Measurements from ENCODE around the gene RNF214.

RNF214 gene

DNA sequence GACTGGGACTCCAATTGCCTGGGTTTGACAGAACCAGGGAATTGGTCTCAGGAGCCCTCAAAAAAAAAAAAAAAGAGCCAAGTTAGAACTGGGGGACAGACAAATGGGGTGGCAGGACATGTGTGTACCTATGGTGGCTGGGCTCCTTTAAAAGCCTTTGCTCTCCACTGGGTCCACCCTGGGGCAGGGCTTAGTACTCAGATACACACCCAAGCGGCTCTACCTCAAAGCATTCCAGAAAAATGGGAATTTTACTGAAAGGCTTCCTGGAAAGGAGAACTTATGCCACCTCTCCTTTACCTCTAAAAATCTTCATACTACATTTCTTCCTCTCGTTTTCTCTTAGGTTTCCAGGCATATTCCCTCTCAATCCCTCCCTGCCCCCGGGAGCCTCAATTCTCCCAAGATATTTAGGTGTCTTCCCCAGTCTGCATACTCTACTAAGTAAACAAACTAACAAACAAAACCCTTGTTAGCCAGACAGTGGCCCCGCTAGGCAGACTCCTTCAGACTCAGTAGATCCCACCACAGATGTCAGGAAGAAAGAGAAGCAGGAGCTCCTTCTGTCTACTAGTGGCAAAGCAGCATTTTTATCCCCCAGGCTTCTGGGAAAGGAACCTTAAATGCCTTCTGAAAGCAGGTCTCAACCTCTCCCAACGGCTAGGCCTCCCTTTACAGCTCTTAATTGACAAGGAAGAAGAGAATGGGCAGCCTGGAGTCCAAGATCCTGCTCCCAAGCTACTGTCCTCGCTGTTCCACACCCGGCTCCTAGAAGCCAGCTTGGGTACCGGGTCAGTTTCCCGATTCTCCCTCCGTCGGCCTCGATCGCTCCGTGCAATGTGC, 1.3 kb upstream of the RNF214 start:
- H3K27ac ChIP-seq: peak overlapping the region; percentile 51
- no peaks in the 10 kb centered on the region for H3K27me3 ChIP-seq (replicated peaks)
- H3K4me3 ChIP-seq (ENCODE audit: low read depth, low read length): peak overlapping the region; percentile 94
- in situ Hi-C loops (cut with HindIII; ENCODE audit: low pct_ligation_motif_present, low sequenced_read_pairs): no loop called here
- H3K36me3 ChIP-seq (replicated peaks): peaks cover 28% of the 10 kb centered on the region
- TF ChIP-seq, protein P1, sequence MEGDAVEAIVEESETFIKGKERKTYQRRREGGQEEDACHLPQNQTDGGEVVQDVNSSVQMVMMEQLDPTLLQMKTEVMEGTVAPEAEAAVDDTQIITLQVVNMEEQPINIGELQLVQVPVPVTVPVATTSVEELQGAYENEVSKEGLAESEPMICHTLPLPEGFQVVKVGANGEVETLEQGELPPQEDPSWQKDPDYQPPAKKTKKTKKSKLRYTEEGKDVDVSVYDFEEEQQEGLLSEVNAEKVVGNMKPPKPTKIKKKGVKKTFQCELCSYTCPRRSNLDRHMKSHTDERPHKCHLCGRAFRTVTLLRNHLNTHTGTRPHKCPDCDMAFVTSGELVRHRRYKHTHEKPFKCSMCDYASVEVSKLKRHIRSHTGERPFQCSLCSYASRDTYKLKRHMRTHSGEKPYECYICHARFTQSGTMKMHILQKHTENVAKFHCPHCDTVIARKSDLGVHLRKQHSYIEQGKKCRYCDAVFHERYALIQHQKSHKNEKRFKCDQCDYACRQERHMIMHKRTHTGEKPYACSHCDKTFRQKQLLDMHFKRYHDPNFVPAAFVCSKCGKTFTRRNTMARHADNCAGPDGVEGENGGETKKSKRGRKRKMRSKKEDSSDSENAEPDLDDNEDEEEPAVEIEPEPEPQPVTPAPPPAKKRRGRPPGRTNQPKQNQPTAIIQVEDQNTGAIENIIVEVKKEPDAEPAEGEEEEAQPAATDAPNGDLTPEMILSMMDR (IDR thresholded peaks at IDR 0.05; ENCODE audit: low read depth, low read length, missing control alignments): no peak
- DNase-seq: no peak

DNA sequence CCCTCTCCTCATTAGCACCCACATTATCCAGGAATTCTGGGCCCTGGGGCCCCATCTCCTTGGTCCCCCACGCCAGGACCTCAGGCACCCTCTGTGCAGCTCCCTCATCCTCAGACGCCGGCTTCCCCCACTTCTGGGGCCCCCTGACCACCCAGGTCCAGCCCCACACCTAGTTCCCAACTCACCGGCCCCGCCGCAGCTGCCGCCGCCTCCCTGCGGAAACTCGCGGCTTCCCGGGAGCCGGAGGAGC, 704 bp upstream of the RNF214 start, which contains the start of gene PCSK7:
Gene PCSK7 (minus strand): TSS at position 232 of the 250 bp plus-strand sequence. CDS start 2,229 bp downstream, outside the sequence.
- DNase-seq: no peak
- Histone ChIP-seq H3K36me3 (replicated peaks) (peaks cover 25% of the 10 kb centered on the region), H3K27me3 (replicated peaks) (no peaks in the 10 kb centered on the region), H3K4me3 (ENCODE audit: low read depth, low read length) (peak within 1 kb of the TSS; percentile 94), H3K27ac (peak within 1 kb of the TSS; percentile 51)
- in situ Hi-C loops (cut with HindIII; ENCODE audit: low pct_ligation_motif_present, low sequenced_read_pairs): no loop called here
- TF ChIP-seq, protein P1 (IDR thresholded peaks at IDR 0.05; ENCODE audit: low read depth, low read length, missing control alignments): no peak

DNA sequence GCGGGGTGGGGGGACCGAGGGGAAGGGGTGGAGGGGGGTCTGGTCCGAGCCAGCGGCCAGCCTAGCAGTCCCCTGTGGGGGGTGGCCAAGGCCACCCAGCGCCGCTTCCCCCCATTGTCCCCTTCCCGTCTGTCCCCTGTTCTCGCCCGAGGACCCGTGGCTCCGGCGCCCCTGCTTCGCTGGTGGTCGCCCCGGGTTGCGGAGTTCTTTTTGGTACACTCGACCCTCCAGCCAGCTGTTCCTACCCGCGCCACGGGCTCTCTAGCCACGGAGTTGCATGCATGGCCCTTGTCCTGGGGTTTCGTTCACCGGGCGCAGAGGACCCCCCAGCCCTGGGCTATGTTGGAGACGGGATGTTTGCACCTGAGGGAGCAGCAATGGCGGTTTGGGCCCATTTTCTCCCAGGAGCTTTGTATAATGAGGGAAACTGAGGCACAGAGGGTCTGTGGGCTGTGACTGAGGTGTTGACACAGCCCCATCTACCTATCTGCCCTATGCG, 489 bp downstream of the RNF214 start:
- no peak for DNase-seq
- TF ChIP-seq, protein P1 (IDR thresholded peaks at IDR 0.05; ENCODE audit: low read depth, low read length, missing control alignments): no peak
- Histone ChIP-seq H3K36me3 (replicated peaks) (peaks cover 13% of the 10 kb centered on the region), H3K4me3 (ENCODE audit: low read depth, low read length) (peak overlapping the region; percentile 80), H3K27ac (no peak overlapping the region), H3K27me3 (replicated peaks) (no peaks in the 10 kb centered on the region)
- in situ Hi-C loops (cut with HindIII; ENCODE audit: low pct_ligation_motif_present, low sequenced_read_pairs): no loop called here

DNA sequence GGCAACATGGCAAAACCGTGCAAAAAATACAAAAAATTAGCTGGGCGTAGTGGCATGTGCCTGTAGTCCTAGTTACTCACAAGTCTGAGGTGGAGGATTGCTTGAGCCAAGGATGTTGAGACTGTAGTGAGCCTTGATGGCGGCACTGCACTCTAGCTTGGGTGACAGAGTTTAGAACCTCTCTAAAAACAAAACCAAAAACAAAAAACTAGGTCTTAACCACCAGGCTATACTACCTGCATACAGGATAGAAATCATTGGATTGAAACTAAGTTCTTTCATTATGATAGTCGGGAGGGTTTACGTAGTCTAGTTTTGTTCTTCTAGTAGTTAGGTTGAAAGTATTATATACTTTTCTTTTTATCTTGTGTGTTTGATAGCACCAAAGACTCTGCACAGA, 5.8 kb downstream of the RNF214 start:
- no peak for DNase-seq
- in situ Hi-C loops (cut with HindIII; ENCODE audit: low pct_ligation_motif_present, low sequenced_read_pairs): no loop called here
- no peaks in the 10 kb centered on the region for H3K27me3 ChIP-seq (replicated peaks)
- peaks cover 6% of the 10 kb centered on the region for H3K36me3 ChIP-seq (replicated peaks)
- H3K4me3 ChIP-seq (ENCODE audit: low read depth, low read length): no peak overlapping the region
- TF ChIP-seq, protein P1 (IDR thresholded peaks at IDR 0.05; ENCODE audit: low read depth, low read length, missing control alignments): no peak
- no peak overlapping the region for H3K27ac ChIP-seq

DNA sequence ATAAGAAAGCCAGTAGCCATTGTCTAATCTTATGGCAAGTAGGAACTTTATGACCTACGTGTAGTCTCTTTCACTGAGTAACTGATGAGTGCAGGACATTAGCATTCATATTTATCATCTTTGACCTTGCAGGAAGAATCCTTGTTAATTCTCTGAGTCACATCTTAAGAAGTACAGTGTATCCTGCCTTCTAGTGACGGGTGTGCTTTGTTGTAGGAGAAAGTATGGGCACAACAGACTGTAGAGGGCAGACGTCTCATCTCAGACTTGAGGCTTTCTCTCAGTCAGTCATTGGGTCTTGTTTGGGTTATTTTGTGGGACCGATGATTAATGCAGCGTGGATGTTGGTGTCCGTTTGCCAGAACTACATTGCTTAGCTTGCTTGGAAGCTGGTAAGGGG, 6.8 kb downstream of the RNF214 start:
- TF ChIP-seq, protein P1 (IDR thresholded peaks at IDR 0.05; ENCODE audit: low read depth, low read length, missing control alignments): peak; percentile 78
- H3K27ac ChIP-seq: peak overlapping the region; percentile 46
- in situ Hi-C loops (cut with HindIII; ENCODE audit: low pct_ligation_motif_present, low sequenced_read_pairs): no loop called here
- peak; percentile 95 for DNase-seq
- peaks cover 11% of the 10 kb centered on the region for H3K36me3 ChIP-seq (replicated peaks)
- H3K4me3 ChIP-seq (ENCODE audit: low read depth, low read length): no peak overlapping the region
- H3K27me3 ChIP-seq (replicated peaks): no peaks in the 10 kb centered on the region

Measured in brain microvascular endothelial cell (primary cell).